HG03439 (cell line): ENCODE measurements around the gene DEXI.
"Not testable (repeated sequence)": the region's sequence is repeated elsewhere in the genome, so short reads cannot be mapped to it uniquely, and the experiment has no call there.

ENCODE experiments used
- ATAC-seq: cut with Tn5 transposase; IDR thresholded peaks from one replicate; pipeline ENCODE4 v1.9.1; 2021; ENCODE audit warnings: mild to moderate bottlenecking, moderate library complexity; ENCODE audit not compliant: unreplicated experiment

DEXI gene

DNA sequence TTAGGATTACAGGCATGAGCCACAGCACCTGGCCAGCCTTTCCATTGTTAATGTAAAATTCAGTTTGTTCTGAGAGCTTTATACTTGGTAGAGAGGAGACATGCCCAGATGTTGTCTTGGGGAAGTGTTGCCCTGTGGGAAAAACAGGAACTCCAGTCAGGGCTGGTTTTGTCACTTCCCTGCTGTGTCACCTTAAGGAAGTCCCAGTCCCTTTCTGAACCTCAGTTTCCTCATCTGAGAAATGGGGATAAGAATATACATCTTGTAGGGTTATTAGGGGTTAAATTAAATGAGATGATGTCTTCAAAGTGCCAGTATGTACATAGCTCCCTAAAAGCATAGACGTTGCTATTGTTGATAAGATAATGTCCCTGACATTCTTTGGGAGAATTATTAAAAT lies 27.3 kb upstream of the DEXI start:
- ATAC-seq: no peak

DNA sequence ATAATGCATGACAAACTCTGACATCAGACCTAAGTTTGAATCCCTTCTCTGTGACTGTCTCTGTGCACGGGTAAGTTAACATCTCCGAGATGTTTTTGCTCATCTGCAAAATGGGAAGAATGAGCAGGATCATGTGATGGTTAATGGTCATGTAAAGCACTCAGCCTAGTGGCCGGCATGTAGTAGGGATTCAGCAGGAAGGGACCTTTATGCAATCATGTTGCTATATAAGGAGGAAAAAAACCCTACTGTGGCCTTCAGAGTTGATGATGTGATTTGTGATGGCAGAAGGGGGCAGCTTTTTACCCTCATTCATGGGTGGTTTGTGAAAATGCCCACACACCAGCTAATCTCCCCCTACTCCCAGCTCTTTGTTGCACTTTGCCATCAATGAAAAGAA lies 26.2 kb upstream of the DEXI start:
- no peak for ATAC-seq

DNA sequence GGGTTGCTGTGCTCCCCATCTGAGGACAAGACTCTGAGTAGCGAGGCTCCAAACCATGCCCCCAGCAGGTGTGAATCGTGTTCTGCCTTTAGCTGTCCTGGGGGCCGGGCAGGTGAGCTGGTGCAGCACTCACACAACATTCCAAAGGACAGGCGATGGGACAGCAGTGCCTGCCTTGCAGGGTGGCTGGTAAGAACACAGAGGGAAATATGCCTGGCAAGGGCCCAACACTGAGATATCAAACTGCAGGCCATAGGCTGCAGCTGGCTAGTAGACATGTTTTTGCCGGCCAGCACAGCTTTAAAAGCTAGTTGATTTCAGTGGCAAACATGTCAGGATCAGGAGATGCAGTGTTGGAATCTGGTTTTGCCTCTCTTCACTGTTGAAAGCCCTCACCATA lies 25.7 kb upstream of the DEXI start:
- ATAC-seq: no peak

DNA sequence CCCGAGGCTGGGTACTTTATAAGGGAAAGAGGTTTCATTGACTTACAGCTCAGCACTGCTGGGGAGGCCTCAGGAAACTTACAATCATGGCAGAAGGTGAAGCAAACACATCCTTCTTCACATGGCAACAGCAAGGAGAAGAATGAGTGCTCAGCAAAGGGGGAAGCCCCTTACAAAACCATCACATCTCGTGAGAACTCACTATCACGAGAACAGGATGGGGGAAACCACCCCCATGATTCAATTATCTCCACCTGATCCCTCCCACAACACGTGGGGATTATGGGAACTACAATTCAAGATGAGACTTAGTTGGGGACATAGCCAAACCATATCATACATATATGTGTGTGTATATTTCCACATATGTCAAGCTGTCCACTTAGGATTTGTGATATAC lies 24.3 kb upstream of the DEXI start:
- ATAC-seq: not testable (repeated sequence)

DNA sequence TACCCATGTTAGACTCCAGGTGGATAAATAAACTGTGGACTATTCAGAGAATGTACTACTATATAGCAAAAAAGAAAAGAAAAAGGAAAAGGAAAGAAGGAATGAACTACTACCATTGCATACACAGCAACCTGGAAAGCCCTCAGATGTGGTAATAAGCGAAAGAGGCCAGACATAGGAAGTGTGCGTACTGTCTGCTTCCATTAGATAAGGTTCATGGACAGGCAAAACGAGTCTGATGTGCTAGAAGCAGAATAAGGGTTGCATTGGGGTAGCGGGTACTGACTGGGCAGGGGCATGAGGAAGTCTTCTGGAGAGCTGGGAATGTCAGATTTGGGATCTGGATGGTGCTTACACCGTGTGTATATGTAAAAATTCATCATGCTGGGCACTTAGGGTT lies 23.9 kb upstream of the DEXI start:
- no peak for ATAC-seq

DNA sequence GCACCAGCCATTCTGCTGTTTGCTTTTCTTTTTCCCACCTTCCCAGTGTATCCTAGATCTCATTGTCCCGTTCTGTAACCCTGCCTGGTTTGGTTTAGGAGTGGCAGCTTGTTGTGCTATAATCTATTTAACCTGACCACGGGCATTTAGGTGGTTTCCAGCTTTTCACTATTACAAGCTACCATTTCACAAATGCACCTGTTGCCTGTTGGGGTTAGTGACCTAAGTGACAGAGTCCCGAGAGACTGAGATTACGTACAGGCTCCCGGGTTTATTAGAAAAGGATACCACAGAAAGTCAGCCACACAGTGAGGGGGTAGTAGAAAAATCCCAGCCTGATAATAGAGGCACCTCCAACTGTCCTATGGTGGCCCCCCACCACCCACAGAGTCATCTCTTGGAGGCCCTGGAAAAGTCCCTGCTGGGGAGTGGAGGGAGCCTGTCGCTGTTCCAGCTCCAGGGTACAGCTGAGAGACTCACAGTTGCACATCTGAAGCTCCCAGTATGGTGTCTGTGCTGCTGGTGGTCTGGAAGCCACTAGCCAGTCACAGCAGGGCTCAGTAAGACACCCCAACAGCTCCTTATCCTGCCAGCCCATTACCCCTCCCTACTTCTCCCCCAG lies 23.3 kb upstream of the DEXI start:
- ATAC-seq: peak; percentile 61

DNA sequence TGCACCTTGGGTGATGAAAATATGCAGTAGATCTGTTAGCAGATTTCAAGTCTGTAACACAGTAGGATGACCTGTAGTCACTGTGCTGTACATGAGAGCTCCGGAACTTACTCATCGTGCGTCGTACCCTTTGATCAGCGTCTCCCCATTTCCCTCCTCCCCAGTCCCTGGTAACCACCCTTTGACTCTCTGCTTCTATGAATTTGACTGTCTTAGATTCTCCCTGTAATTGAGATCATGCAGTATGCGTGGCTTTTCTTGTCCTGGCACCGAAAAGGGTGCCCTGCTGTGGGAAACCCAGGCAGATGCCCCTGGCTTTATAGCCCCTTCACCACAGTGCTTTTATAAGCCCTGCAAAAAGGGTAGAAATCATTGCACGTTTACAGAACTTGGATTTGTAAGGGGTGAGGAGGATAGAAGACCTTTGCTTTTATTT lies 22.6 kb upstream of the DEXI start:
- peak; percentile 35 for ATAC-seq

DNA sequence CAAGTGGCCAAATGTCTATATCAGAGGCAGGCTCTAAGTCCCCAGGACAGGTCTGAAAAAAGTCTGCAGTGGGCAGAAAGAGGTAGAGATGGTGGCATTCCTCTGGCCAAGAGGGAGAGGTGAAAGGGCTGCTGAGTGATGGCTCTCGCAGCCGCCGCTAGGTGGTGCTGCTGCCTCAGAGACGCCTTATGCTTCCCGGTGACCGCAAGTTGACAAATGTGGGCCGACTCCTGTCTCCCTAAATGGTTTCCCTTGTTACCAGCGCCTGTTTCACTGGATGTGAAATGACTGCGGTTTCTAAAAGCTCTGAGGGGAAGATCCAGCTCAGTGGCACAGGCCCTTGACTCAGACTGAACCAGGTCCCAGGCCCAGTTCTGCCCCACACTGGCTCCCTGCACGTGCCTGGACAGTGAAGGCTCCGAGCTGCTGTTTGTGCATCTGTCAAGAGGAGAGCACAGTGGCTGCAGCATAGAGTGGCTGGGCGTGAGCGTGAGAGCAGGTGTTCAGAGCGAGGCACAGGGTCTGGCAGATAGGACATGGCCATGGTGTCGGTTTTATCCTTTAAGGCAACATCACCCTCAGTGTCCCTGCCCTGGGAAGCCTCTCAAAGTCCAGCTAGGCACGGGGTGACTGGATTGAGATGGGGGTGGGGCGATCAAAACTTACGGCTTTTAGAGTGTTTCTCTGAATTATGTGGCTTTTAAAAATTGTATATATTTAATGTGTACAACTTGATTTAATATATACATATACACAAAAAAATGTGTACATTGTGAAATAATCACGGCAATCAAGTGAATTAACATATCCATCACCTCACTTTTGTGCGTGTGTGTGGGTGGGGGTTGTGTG lies 22.0 kb upstream of the DEXI start:
- ATAC-seq: peak; percentile 50

DNA sequence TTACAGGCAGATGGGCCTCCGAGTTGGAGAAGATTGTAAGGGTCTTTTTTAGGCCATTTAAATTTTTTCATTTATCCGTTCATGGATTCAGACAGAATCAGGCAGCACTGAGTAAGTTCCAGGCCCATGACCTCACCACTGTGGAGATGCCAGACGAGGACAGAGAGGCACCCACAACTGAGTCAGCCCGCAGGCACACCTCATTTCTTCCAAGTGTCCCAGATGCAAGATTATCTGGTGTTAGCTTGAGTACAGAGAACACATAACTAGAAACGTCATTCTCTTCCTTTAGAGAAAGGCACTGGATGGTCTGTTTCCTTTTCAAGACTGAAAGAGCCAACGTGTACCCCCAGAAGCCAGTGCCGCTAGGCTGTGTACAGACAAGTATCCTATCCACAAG lies 19.0 kb upstream of the DEXI start:
- ATAC-seq: no peak

DNA sequence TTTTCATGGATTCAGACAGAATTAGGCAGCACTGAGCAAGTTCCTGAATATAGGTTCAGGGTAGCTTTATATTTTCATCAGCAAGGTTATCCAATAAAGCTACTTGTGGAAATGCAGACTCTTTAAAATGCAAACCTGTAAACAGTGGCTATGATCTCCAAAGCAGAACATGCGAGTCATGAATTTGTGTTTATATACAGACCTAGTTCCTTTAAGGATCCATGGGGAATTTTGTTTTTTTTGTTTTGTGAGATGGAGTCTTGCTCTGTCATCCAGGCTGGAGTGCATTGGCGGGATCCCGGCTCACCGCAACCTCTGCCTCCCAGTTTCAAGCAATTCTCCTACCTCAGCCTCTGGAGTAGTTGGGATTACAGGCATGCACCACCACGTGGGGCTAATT lies 16.9 kb upstream of the DEXI start:
- ATAC-seq: no peak

DNA sequence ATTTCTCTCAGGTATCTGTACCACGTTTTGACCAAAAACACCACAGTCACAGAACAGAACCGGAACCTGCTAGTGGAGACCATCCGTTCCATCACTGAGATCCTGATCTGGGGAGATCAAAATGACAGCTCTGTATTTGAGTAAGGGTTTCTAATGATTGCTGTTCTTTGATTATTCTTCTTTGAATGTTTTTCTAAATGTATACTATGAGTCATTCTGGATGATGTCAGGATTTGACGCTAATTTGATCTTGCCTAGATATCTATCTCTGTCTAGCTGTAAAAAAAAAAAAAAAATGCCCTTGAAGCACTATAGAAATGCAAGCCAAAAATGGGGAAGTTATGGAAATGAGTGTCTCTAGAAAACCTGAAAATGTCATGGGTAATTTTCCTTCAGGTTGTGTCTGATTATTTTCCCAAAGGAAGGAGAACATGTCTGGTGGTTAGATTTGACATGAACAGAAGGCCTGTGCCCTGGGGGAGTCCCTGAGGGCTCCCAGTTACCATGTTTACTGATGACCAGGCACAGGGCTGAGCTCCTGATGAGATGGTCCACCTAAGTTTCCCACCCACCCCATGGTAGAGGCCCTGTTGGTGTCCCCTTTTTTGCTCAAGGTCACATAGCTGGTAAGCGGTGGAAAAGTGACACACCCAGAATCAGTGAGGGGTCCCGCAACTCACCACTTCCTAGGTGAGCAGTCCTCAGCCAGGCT lies 15.7 kb upstream of the DEXI start:
- no peak for ATAC-seq

DNA sequence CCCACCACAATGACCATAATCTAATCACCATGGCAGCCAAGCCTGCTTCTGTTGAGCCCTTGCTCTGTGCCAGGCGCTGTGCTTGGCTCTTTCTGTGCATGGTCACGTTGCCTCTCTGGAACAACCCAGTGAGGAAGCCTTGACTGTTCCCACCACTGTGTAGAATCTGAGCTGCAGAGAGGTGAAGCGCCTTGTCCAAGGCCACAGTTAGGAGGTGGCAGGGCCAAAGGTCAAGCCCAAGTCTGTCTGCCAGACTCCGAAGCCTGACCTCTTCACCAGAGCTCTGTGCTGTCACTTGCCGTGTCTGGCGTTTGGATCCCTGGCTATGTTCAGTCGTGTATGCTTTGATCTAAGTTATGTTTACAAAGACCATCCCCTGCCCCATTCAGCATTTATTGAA lies 12.6 kb upstream of the DEXI start:
- no peak for ATAC-seq

DNA sequence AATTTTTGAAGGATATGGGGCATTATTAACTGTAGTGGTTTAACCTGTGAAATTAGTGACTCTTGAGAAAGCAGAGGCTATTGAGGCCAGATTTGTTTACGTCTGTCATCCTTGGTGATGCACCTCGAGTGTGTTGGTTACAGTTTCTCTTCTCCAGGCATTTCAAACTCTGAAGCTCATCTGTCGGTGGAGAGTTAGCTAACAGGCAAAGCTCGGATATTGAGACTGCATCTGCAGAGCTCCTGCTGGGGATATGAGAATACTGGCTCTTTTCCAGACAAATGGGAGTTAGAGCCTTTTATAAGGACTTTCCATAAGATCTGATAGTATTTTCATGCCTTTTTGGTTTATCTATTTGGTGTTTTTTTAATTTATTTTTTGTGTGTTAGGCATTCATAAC lies 8.8 kb upstream of the DEXI start:
- ATAC-seq: no peak

DNA sequence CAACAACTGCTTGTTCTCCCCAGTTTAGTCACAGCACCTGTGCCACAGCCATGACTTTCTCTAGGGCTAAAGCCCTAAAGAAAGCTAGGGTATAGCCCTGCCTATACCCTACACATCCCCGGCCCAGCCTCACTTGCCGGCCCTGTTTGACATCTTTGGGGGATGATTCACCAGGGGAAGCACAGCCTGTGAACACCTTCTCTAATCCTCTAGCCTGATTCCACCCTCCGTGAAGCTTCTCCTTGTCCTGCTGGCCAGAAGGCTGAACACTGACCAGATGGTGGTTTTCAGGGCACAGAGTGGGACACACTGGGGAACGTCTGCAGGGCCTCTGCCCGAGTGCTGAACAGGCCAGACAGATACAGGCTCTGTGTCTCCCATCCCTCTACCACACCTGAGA lies 8.1 kb upstream of the DEXI start:
- ATAC-seq: no peak

DNA sequence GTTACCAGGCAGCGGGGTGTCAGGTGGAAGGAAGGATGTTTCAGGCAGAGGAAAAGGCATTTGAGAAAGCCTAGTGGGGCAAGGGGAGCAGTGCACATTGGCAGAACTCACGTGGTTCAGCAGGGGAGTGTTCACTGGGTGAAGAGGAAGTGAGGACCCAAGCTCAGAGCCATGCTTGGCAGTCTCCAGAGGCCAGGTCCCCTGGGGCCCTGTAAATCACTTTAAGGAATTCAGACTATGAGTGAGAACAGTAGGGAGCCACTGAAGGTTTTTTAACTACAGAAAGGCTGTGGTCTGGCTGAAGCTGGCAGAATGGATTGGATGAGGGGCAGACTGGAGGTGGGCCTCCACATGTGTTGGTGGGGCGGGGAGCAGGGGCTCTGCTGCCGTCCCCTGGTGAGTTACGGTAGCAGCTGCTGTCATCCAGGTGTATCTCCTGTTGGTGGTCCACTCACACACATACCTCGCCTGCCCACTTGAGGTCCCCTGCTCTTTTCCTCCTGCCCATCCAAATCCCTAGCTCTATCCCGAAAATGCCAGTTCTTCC lies 7.2 kb upstream of the DEXI start:
- ATAC-seq: peak; percentile 54

DNA sequence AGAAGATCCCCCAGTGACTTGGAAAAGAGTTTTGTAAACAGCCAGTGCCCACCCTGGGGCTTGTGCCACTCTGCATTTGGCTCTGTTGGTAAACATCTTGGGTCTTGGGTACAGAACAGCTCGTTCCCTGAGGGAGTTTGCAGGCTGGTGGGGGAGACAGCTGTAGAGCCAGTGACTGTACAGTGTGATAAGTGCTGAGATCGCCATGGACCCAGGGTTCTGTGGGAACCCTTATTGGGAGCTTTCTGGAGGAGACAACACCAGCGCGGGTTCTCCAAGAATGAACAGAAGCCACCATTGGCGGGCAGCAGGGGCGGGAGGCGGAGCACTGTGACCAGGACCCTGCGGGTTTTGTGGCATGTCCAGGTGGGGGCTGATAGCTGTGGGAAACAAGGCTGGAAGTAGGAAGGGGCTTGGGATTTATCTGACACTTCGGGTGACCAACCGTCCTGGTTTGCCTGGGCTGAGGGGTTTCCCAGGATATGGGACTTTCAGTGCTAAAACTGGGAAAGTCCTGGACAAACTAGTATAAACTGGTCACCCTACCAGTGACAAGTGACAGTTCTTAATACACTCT lies 5.0 kb upstream of the DEXI start:
- ATAC-seq: no peak

DNA sequence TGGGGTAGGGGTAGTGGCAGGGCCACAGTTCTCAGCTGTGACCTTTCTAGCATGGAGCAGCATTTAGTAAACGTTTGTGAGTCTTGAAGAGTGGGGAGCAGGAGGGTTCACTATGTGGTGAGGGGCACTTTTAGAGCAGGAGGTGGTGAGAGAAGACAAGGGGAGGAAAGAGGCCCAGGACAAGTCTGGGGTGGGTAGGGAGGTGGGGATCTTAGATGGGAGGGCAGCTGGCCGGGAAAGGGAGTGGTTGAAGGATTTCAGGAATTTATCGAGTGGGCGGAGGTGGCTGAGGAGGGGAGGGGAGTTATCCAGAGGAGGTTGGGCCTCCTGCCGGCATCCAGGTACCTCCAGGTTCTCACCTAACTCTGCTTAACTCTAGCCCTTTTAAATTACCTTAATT lies 4.0 kb upstream of the DEXI start:
- ATAC-seq: no peak

DNA sequence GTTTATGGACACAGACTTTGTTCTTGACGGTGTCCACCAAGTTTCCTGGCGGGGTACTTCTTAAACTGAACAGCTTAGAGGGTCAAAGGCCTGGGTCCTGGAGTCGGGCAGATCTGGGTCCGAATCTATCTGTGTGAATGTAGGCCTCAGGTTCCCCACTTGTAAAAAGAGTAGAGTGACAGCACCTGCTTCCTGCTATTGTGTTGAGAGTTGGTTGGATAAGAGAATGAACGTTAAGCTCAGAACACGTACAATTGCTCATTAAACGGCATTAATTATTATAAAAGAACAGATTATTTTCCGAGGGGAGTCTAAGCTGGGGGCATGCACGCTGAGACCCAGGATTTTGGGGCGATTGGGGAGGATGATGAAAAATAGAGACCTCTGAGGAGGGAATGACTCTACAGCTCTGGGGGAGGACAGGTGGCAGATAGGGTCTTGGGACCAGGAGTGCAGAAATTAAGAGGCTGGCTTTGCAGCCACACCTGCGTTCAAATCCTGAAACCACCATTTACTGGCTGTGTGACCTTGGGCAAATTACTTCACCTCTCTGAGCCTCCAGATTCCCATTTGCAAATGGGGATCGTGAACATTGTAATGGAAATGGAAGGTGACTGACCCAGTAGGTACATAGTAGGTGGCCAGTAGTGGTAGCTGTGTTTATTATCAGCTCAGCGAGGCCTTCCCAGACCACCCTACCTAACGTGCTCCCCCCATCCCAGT lies 3.0 kb upstream of the DEXI start:
- no peak for ATAC-seq

DNA sequence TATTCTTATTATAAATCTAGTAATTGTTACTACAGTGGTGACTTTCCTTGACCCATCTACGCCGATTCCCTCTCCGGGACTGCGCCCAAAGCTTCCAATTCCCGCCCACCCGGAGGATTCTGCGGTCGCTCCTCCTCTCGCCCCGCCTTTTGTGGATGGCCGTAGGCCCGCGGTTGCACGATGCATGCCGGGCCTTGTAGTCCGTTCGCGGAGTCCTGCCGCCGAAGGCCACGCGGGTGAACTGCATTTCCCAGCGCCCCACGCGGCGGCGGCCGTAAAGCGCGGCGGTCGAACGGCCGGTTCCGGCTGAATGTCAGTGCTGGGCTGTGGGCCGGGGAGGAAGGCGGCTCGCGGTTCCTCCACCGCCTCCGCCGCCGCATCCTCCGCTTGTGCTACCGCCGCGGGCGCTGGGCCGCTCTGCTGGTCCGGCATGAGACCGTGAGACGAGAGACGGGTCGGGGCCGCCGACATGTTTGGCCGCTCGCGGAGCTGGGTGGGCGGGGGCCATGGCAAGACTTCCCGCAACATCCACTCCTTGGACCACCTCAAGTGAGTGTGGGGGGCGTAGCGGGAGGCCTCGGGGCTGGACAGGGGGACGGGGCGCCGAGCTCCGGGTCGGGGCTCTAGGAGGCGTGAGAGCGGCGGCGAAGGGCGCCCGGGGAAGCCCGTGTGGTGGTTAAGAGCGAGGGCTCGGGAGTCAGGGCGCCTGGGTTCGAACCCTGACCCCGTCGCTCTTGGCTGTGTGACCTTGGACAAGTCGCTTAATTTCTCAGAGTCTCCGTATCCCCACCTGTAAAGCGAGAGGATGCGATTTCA lies 2.2 kb upstream of the DEXI start, which contains the start of gene CLEC16A:
CLEC16A (plus strand) TSS at position 316 of the 816 bp plus-strand sequence; CDS start at position 470, 154 bp downstream.
- peak; percentile 67 for ATAC-seq

DNA sequence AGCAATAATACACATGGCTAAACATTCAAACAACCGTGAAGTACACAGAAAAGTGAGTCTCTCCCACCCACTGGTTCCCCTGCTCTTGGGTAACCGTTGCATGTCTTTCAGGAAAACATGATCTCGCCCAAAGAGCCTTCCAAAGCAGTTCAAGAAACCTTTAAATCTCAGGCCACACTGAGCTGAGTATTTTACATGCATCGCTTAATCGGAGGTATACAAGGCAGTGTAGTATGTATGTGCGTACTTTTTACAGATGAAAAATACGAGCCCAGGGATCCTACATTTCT lies 741 bp upstream of the DEXI start:
- ATAC-seq: no peak
